GM21825 (cell line): ENCODE data around the gene CIZ1.

Experiments used
- ATAC-seq: cut with Tn5 transposase; IDR thresholded peaks from one replicate; pipeline ENCODE4 v1.9.1; 2021; ENCODE audit warnings: mild to moderate bottlenecking, moderate library complexity; ENCODE audit not compliant: unreplicated experiment

CIZ1 gene

GRCh38 chr9:128128836-128129590 is 62.4 kb downstream of the CIZ1 start:
- ATAC-seq = no peak

DNA sequence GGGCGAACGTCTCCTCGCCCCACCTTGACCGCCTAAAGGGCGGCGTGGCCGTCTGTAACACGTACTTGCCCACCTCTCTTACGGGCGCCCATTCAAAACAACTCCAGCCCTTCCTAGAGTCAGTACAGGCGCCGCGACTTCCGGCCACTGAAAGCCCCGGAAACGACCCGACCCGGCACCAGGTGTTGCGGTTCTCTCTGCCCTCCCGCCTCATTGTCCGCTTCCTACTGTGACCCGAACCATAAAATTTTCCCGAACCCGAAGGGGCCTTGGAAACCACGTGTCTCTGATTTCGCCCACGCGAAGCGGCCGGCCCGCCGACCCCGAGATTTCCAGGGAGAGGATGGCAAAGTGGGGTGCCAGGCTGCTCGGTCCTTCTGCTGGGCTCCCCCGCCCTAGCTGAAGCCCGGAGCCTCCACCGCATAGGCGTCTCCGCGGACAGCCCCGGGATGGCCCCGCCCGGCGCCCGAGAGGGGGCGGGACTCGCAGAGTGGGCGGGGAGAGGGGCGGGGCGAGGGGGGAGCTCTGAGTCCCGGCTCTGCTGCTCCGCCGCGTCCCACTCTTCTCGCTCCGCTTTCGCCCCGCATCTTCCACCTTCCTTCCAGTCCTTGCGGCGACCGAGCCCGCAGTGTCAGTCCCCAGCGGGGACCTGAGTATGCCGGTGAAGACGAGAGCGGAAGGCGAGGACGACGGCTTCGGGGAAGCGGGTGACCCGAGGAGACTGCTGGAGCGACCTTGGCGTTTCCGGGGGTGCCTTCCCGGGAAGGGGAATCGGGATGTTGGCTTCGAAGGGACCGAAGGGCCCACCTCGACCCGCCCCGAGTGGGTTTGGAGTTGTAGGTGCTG is 63.2 kb downstream of the CIZ1 start:
- peak; percentile 59 for ATAC-seq

GRCh38 chr9:128127568-128127989 is 63.8 kb downstream of the CIZ1 start, which contains the start of gene PTGES2:
TSS of gene PTGES2 (minus strand) at chr9:128127729. CDS start at chr9:128127717, 12 bp downstream.
- ATAC-seq = peak; percentile 63

- ATAC-seq = no peak
Observed at GRCh38 chr9:128125580-128126354, 65.6 kb downstream of the CIZ1 start.

GRCh38 chr9:128124873-128125579 is 66.3 kb downstream of the CIZ1 start:
- no peak for ATAC-seq

DNA sequence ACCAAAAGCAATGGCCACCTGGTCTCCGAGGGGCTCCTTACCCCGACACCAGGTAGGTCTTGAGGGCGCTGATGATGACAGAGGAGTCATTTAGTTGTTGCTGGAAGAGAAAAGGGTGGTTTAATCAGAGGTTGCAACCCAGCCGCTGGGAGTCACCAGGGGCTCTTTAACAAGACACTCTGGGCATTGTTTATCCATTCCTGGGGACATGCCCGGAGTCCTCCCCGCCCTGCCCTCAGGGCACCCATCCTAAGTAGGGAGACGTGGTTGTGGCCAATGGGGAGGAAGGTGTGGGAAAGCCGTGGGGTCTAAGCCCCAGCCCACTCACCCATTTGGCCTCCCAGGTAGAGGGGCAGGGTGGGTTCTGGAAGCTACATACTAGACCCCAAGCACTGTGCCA is 66.9 kb downstream of the CIZ1 start:
- ATAC-seq = no peak

DNA sequence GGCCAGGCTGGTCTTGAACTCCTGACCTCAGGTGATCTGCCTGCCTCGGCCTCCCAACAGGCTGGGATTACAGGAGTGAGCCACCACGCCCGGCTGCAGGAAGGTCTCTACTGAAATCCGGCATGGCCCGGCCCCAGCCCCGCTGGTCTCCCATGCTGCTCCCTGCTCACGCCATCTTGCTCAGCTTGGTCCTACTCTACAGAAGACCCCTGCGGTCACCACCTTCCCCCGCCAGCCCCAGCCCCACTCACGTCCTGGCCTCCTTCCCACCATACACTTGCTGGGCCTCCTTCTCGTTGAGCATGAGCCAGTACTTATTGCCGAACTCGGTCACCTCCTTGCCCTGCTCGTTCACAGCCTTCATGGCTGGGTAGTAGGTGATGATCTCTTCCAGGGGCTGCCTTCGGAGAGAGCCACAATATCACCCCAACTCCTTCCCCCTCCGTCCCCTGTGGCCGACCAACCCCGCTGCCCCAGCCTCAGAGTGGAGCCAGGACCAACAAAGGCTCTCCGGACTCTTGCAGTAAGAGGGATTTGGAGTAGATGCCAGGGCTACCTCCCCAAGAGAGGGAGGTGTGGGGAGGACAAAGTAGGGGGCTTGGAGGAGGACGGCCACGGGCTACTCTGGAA is 67.8 kb downstream of the CIZ1 start:
- ATAC-seq = no peak

DNA sequence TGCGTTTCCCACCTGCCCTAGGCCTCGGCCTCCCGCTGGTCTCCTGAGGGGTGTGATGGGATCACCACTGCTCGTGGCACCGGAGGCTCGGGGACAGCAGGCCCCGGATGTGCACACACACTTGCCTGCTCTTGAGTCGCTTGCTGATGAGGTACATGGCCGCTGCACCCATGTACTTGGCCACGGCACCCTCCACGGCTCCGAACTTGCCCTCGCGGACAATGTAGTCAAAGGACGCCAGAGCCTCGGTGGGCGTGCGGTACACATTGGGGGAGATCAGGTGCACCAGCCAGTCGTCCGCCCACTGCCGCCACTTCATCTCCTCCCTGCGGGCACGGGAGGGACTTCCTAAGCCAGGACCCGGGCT is 68.6 kb downstream of the CIZ1 start:
- ATAC-seq = no peak

DNA sequence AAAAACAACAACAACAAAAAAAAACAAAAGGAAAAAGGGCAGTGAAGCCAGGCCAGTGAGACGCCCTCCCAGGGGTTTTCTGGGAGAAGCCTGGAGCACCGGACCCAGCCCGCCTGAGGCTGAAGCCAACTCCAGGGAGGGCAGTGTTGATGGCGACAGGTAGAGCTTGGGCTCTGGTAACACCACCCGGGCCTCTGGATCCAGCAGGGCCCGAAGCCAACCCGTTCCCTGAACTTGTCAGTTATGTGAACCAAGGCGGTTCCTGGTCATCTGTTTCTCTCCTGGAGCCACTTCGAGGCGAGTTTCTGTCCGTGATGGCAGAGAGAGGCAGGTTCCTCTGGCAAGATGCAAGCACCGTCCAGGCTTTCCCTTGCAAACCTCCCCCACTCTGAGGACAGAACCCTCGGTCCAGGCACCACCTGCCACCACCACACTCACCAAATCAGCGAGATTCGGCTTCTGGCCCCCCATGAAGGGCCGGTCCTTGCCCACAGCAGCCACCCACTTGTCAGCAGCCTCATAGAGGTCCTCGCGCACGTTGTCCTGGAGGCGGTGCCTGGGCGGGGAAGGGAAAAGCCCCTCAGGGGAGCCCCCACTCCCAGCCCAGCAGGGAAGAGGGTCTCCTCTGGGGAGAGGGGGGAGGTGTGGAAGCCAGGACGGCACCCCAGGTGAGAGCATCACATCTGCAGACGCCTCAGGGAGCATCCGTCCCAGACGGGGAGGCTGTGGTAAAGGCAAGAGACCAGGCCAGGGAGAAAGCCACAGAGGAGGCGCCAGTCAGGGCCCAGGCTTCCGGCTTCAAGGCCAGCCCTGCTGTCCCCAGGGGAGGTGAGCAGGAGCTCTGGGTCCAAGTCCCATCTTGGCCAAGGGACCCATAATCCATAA is 69.2 kb downstream of the CIZ1 start:
- no peak for ATAC-seq

GRCh38 chr9:128121466-128121810 is 69.9 kb downstream of the CIZ1 start:
- ATAC-seq = no peak

GRCh38 chr9:128120741-128121465 is 70.5 kb downstream of the CIZ1 start:
- no peak for ATAC-seq

GRCh38 chr9:128120061-128120740 is 71.2 kb downstream of the CIZ1 start:
- ATAC-seq = no peak

- no peak for ATAC-seq
Observed at GRCh38 chr9:128118971-128119665, 72.3 kb downstream of the CIZ1 start.

DNA sequence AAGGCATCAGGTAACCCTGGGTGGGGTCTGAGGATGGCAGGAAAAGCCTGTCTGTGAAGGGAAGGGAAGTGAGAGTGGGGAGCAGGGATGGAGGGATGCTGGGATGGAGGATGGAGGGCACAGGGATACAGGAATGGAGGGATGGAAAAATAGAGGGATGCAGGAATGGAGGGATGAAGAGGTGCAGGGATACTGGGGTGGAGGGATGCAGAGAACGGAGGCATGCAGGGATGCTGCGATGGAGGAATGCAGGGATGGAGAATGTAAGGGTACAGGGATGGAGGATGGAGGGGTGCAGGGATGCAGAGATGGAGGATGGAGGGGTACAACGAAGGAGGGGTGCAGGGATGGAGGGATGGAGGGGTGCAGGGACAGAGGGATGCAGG is 72.9 kb downstream of the CIZ1 start:
- no peak for ATAC-seq

DNA sequence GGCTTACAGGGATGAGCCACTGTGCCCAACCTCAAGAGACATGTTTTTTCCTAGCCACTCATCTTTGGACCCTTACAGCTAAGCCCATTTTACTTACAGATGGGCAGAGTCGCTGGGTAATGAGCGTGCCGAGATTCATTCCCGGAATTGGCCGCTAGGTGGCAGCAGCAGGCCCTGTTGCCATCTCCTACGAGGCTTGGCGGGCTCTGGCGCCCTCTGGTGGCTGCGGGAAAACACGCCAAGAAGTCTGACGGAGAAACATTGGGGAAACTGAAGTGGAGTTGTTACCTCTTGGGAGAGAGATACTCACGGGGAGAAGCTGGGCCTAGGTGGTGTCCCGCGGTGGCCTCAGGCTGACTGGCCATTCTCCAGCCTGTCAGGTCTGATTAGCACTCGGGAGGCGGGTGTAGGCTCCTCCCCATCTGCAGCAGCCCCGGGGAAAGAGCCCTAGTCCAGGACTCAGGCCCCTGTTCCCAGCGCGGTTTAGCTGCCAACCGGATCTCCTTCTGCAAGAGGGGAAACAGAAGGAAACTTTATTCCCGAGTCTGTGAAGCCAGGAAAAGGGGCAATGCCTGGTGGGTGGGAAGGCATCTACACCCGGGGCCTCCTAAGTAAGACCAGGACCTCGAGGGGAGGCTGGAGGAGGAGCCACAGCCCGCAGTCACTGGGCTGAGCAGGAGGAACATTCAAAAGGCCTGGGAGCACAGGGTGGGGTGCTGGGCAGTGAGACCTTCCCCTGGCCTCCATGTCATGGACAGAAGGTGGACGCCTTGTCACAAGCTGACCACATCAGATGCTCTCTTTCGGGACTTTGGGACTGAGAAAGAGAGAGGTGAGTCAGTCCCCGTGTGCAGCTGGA is 73.5 kb downstream of the CIZ1 start:
- ATAC-seq = peak; percentile 52
